GM12873 (cell line): ENCODE data around the gene VANGL1.

Source experiments
- CTCF ChIP-seq: IDR thresholded peaks from 2 replicates; pipeline ENCODE4 v1.5.1; 2012; ENCODE audit warnings: low read depth, mild to moderate bottlenecking, moderate library complexity, low read length, control low read depth; ENCODE audit not compliant: insufficient read depth; ENCODE audit errors: missing control alignments

VANGL1 gene

GRCh38 chr1:115647919-115648650, 6.3 kb downstream of the VANGL1 start:
- no peak for TF ChIP-seq CTCF

- no peak for TF ChIP-seq CTCF
Measured at GRCh38 chr1:115648717-115649691, 7.2 kb downstream of the VANGL1 start.

- TF ChIP-seq CTCF = no peak
Measured at GRCh38 chr1:115649964-115650363, 8.2 kb downstream of the VANGL1 start.

- TF ChIP-seq CTCF = no peak
Measured at GRCh38 chr1:115650961-115651360, 9.2 kb downstream of the VANGL1 start.

- no peak for TF ChIP-seq CTCF
Measured at GRCh38 chr1:115651391-115651790, 9.6 kb downstream of the VANGL1 start.

GRCh38 chr1:115652236-115652788, 10.5 kb downstream of the VANGL1 start:
- TF ChIP-seq CTCF = no peak

- no peak for TF ChIP-seq CTCF
Measured at GRCh38 chr1:115654125-115654524, 12.4 kb downstream of the VANGL1 start.
